HepG2 (cell line): ENCODE results near the gene NOL4L. TPM values are rescaled to one million over a fixed set of nuclear protein-coding genes. Genes with fewer than 3 reads are reported as not detected.

Source experiments
- ATAC-seq: fragments of 200-7000 bp; cut with Tn5 transposase; 3 replicates; pipeline ENCODE4 v1.9.1; 2020; ENCODE audit warnings: mild to moderate bottlenecking, moderate library complexity
- BruUV-seq: library from RNA; stranded (reverse); fragments of 400-500 nt; replicated peaks from 2 replicates; lab custom pipeline; 2021; lab: Mats Ljungman, UMichigan
- CTCF ChIA-PET: fragments of 300-600 bp; formaldehyde crosslinking; extraction: SDS; loops from one replicate; lab custom pipeline; 2021; ENCODE audit warnings: low total read pairs, inconsistent platforms, low intra/inter-chr PET ratio; lab: Yijun Ruan, JAX
- POLR2A ChIA-PET: fragments of 350-600 bp; sonication (Branson Sonifier 250); formaldehyde crosslinking; loops from one replicate; lab custom pipeline; 2020; ENCODE audit warnings: antibody characterized with exemption, inconsistent platforms; lab: Yijun Ruan, JAX
- DNase-seq: peaks from one replicate; pipeline ENCODE4 v3.0.0-alpha.2; 2015; ENCODE audit warnings: low spot score
- FAIRE-seq: peaks from 3 replicates; lab custom pipeline; 2011; peaks lifted over from hg19 to GRCh38; lab: Jason Lieb, UNC
- H2AFZ ChIP-seq: one replicate; pipeline ENCODE4 v1.6.1; 2011; ENCODE audit warnings: low read length, inconsistent platforms
- H3K27ac ChIP-seq: fragments of 300-600 bp; 3 replicates; pipeline ENCODE4 v1.8.0; 2011; ENCODE audit warnings: mixed run types, mild to moderate bottlenecking, mixed read lengths, low read length, inconsistent platforms; ENCODE audit not compliant: insufficient read depth; ENCODE audit errors: extremely low read length
- H3K27me3 ChIP-seq, 2 experiments: fragments of 200-600 bp in 1 of 2; 2 replicates in 1 of 2; 3 replicates in 1 of 2; pipeline versions ENCODE4 v1.6.0 to v1.8.0; 2011; ENCODE audit warnings: low read length in 2 of 2, mild to moderate bottlenecking in 2 of 2, moderate library complexity in 2 of 2, inconsistent platforms in 1 of 2; ENCODE audit not compliant: insufficient read depth in 2 of 2, control insufficient read depth in 1 of 2
- H3K36me3 ChIP-seq, 2 experiments: fragments of 200-600 bp in 1 of 2; replicated peaks in 1 of 2; 2 replicates in 1 of 2; 3 replicates in 1 of 2; pipeline versions ENCODE4 v1.5.1 to v1.8.0; 2011; ENCODE audit warnings: low read length in 2 of 2, inconsistent platforms in 1 of 2; ENCODE audit not compliant: insufficient read depth in 2 of 2, control insufficient read depth in 1 of 2
- H3K4me1 ChIP-seq: 2 replicates; pipeline ENCODE4 v1.5.1; 2012; ENCODE audit warnings: low read length, inconsistent platforms; ENCODE audit not compliant: insufficient read depth
- H3K4me2 ChIP-seq: 2 replicates; pipeline ENCODE4 v1.6.0; 2011; ENCODE audit warnings: low read depth, low read length, inconsistent platforms
- H3K4me3 ChIP-seq, 3 experiments: fragments of 200-600 bp in 1 of 3; sonication (generic), shearing (Covaris generic) in 1 of 3; replicated peaks in 1 of 3; 2 replicates each; pipeline ENCODE4 v1.5.1; 2011 to 2016; ENCODE audit warnings: low read length in 3 of 3, inconsistent platforms in 2 of 3, low read depth in 2 of 3, mild to moderate bottlenecking in 2 of 3, control low read depth in 1 of 3, mixed read lengths in 1 of 3; ENCODE audit not compliant: insufficient read depth in 1 of 3
- H3K79me2 ChIP-seq: one replicate; pipeline ENCODE4 v1.6.1; 2011; ENCODE audit warnings: low read length, inconsistent platforms; ENCODE audit not compliant: insufficient read depth
- H3K9ac ChIP-seq: 2 replicates; pipeline ENCODE4 v1.6.0; 2011; ENCODE audit warnings: mild to moderate bottlenecking, low read depth, low read length, inconsistent platforms; ENCODE audit not compliant: insufficient read depth
- H3K9me3 ChIP-seq: 2 replicates; pipeline ENCODE4 v1.5.1; 2012; ENCODE audit warnings: mild to moderate bottlenecking, low read length
- H4K20me1 ChIP-seq: 2 replicates; pipeline ENCODE4 v1.6.0; 2011; ENCODE audit warnings: inconsistent platforms, mild to moderate bottlenecking, low read length, moderate library complexity; ENCODE audit not compliant: insufficient read depth
- AGO2 ChIP-seq: fragments of 200-400 bp; formaldehyde crosslinking; optimal IDR thresholded peaks from 2 replicates; pipeline ENCODE3; 2017; ENCODE audit warnings: mild to moderate bottlenecking, low read depth, low read length, moderate library complexity
- AKAP8 ChIP-seq: sonication (generic); formaldehyde crosslinking; IDR thresholded peaks from 2 replicates; pipeline ENCODE4 v1.5.1; 2020; ENCODE audit warnings: mild to moderate bottlenecking, missing genetic modification reagents
- BCL6 ChIP-seq: IDR thresholded peaks from 2 replicates; pipeline ENCODE4 v1.6.1; 2016; ENCODE audit warnings: missing genetic modification reagents, missing compliant biosample characterization
- ETS1 ChIP-seq: sonication (generic); formaldehyde crosslinking; IDR thresholded peaks from 2 replicates; pipeline ENCODE4 v1.4.0; 2020; ENCODE audit warnings: missing genetic modification reagents
- MLX ChIP-seq: IDR thresholded peaks from 2 replicates; pipeline ENCODE4 v1.6.1; 2016
- PHF5A ChIP-seq: IDR thresholded peaks from one replicate; pipeline ENCODE4 v1.6.1; 2018; ENCODE audit warnings: low read depth, missing genetic modification reagents; ENCODE audit not compliant: unreplicated experiment
- SOX13 ChIP-seq, 3 experiments: fragments of 450-650 bp in 1 of 3; sonication (generic) in 1 of 3; formaldehyde crosslinking in 1 of 3; IDR thresholded peaks in 2 of 3; conservative IDR thresholded peaks in 1 of 3; 2 replicates each; pipeline versions ENCODE4 v1.5.0 to v1.6.1; 2016 to 2020; ENCODE audit warnings: antibody characterized with exemption in 1 of 3, mild to moderate bottlenecking in 1 of 3, missing compliant biosample characterization in 1 of 3, missing genetic modification reagents in 1 of 3, moderate library complexity in 1 of 3
- THAP11 ChIP-seq: IDR thresholded peaks from 2 replicates; pipeline ENCODE4 v1.6.1; 2016; ENCODE audit warnings: missing biosample characterization, missing genetic modification reagents
- ZC3H13 ChIP-seq: sonication (generic); formaldehyde crosslinking; IDR thresholded peaks from 2 replicates; pipeline ENCODE4 v1.8.1; 2023; ENCODE audit warnings: mild to moderate bottlenecking, missing genetic modification reagents, moderate library complexity
- ZC3H4 ChIP-seq: sonication (generic); formaldehyde crosslinking; IDR thresholded peaks from 2 replicates; pipeline ENCODE4 v1.4.0; 2020; ENCODE audit warnings: missing genetic modification reagents, borderline replicate concordance
- ZNF224 ChIP-seq: sonication (generic); formaldehyde crosslinking; IDR thresholded peaks from 2 replicates; pipeline ENCODE4 v1.5.0; 2020; ENCODE audit warnings: mild to moderate bottlenecking, missing genetic modification reagents
- ZNF251 ChIP-seq: sonication (generic); formaldehyde crosslinking; IDR thresholded peaks from 2 replicates; pipeline ENCODE4 v1.9.0; 2021; ENCODE audit warnings: mild to moderate bottlenecking, missing genetic modification reagents
- ZNF275 ChIP-seq: sonication (generic); formaldehyde crosslinking; IDR thresholded peaks from 2 replicates; pipeline ENCODE4 v1.8.0; 2022; ENCODE audit warnings: missing genetic modification reagents, mild to moderate bottlenecking, inconsistent platforms, borderline replicate concordance
- ZNF484 ChIP-seq: sonication (generic); formaldehyde crosslinking; IDR thresholded peaks from 2 replicates; pipeline ENCODE4 v1.5.1; 2020; ENCODE audit warnings: mild to moderate bottlenecking, low read depth, missing genetic modification reagents, borderline replicate concordance
- ZNF556 ChIP-seq: sonication (generic); formaldehyde crosslinking; IDR thresholded peaks from 2 replicates; pipeline ENCODE4 v1.4.0; 2020; ENCODE audit warnings: mild to moderate bottlenecking, missing genetic modification reagents, borderline replicate concordance
- ZNF562 ChIP-seq: sonication (generic); formaldehyde crosslinking; IDR thresholded peaks from 2 replicates; pipeline ENCODE4 v1.8.0; 2022; ENCODE audit warnings: missing genetic modification reagents, borderline replicate concordance
- ZNF577 ChIP-seq: sonication (generic); formaldehyde crosslinking; IDR thresholded peaks from 2 replicates; pipeline ENCODE4 v1.4.0; 2020; ENCODE audit warnings: mild to moderate bottlenecking, low read depth, missing genetic modification reagents, borderline replicate concordance
- ZNF652 ChIP-seq: IDR thresholded peaks from 2 replicates; pipeline ENCODE4 v1.6.1; 2016; ENCODE audit warnings: low read depth, borderline replicate concordance
- ZNF678 ChIP-seq: sonication (generic); formaldehyde crosslinking; IDR thresholded peaks from 2 replicates; pipeline ENCODE4 v1.4.0; 2020; ENCODE audit warnings: mild to moderate bottlenecking, missing genetic modification reagents
- ZNF850 ChIP-seq: sonication (generic); formaldehyde crosslinking; conservative IDR thresholded peaks from 2 replicates; pipeline ENCODE4 v1.9.0; 2021; ENCODE audit warnings: mild to moderate bottlenecking, missing genetic modification reagents
- WGBS: methylation state at CpG from one replicate; pipeline ENCODE4 v1.1.6; 2017; ENCODE audit warnings: low lambda C conversion rate; 5-methylcytosine and 5-hydroxymethylcytosine counted together
- in situ Hi-C: cut with HindIII; loops from 2 replicates; pipeline ENCODE4 v1.10.0; 2017; ENCODE audit warnings: low pct_unique_long_range_greater_than_20kb; ENCODE audit not compliant: extremely low pct_ligation_motif_present
- intact Hi-C: fragments of 100-400 bp; cut with micrococcal nuclease; formaldehyde crosslinking; loops from one replicate; pipeline ENCODE4 v1.10.0; 2022; ENCODE audit not compliant: unreplicated experiment
- polyA plus RNA-seq, 8 experiments: library from polyadenylated mRNA; depleted of rRNA in 3 of 8; stranded (reverse) in 7 of 8; unstranded in 1 of 8; fragments of >200 nt; fragmentation: Illumina TruSeq in 4 of 8; extraction: Trizol in 4 of 8; gene quantifications; 2 replicates each; pipeline versions ENCODE4 v1.2.1 to v1.2.3, GENCODE V29; 2011 to 2016; ENCODE audit warnings: low read depth in 4 of 8, missing spikeins in 1 of 8, mixed read lengths in 1 of 8; ENCODE audit not compliant: insufficient read depth in 1 of 8
- total RNA-seq, 5 experiments: library from RNA; depleted of rRNA; stranded (reverse); fragments of >200 nt; fragmentation: Illumina TruSeq; extraction: Trizol; gene quantifications; 2 replicates each; pipeline ENCODE4 v1.2.3, GENCODE V29; 2016; ENCODE audit warnings: low read depth in 1 of 5

The NOL4L gene
- total and polyA plus RNA-seq, 2 of the 13 experiments (the other 11 are each of a cell fraction or from before 2014, with no cell fraction given) = 16.6 to 35.4 TPM

- Histone ChIP-seq H3K4me2 (peak overlapping the region; percentile 70), H2AFZ (no peak overlapping the region), H3K4me1 (peaks cover 86% of the 10 kb centered on the region), H3K27me3 (no peaks in the 10 kb centered on the region), H3K9me3 (no peaks in the 10 kb centered on the region), H3K36me3 (no peaks in the 10 kb centered on the region), H3K27ac (peak overlapping the region; percentile 90), H3K79me2 (no peaks in the 10 kb centered on the region), H3K4me3 (peak overlapping the region in 1 of 3 experiments; percentile 49; a peak in 2 of 6 replicates), H3K9ac (peak overlapping the region; percentile 61), H4K20me1 (no peaks in the 10 kb centered on the region)
- in situ Hi-C loops (no loop called here), intact Hi-C loops (loop anchor here (1.0 to 5.0 kb wide), 4 partner anchors 18 to 288 kb away; no protein-coding TSS in a partner anchor)
- ChIA-PET POLR2A (interaction anchor here (0.7 to 10.7 kb wide), 19 partner anchors 9 to 181 kb away, joined by 3 to 197 read pairs (median 4); no protein-coding TSS in a partner anchor), CTCF (interaction anchor here (1.3 to 1.8 kb wide), 3 partner anchors 17 to 108 kb away, joined by 3 to 11 read pairs (median 4); no protein-coding TSS in a partner anchor)
- WGBS = 8% methylated on average over 13 of the region's 13 CpGs
- FAIRE-seq (peak; percentile 85), ATAC-seq (peak; percentile 74), DNase-seq (peak; percentile 98)
- no TSS peak for BruUV-seq
- peak; percentile 54; the same call in 1 of the 2 replicates for TF ChIP-seq ZNF678
- peak; percentile 64; the same call in 1 of the 2 replicates for TF ChIP-seq ZNF652 (CRISPR knock-in tag)
- TF ChIP-seq ZC3H13 (CRISPR knock-in tag) = peak; percentile 75
- peak; percentile 91 for TF ChIP-seq SOX13 (IDR thresholded peaks at IDR 0.05)
- peak in 1 of 2 experiments; percentile 94; a peak in 2 of 4 replicates for TF ChIP-seq SOX13 (CRISPR knock-in tag; conservative IDR thresholded peaks at IDR 0.05 in 1 of 2, IDR thresholded peaks at IDR 0.05 in 1 of 2)
- no peak for TF ChIP-seq ZNF850 (CRISPR knock-in tag)
- TF ChIP-seq ZNF562 (CRISPR knock-in tag) = no peak
- no peak for TF ChIP-seq ZNF577 (CRISPR knock-in tag)
- no peak for TF ChIP-seq ZNF251 (CRISPR knock-in tag)
- 0 out of 2 replicates have a peak, but pooled peaks have one; percentile 77 for TF ChIP-seq ZNF224 (CRISPR knock-in tag)
- TF ChIP-seq AKAP8 (CRISPR knock-in tag) = peak; percentile 97
- TF ChIP-seq MLX (CRISPR knock-in tag) = peak; percentile 98
- peak; percentile 97 for TF ChIP-seq PHF5A (CRISPR knock-in tag)
- TF ChIP-seq ZNF556 = peak; percentile 95
- no peak for TF ChIP-seq ZNF484
- no peak for TF ChIP-seq ETS1
- TF ChIP-seq BCL6 (CRISPR knock-in tag) = peak; percentile 95
- peak; percentile 84 for TF ChIP-seq THAP11 (CRISPR knock-in tag)
- peak; percentile 81; the same call in 1 of the 2 replicates for TF ChIP-seq ZNF275 (CRISPR knock-in tag)
- TF ChIP-seq AGO2 = no peak
- TF ChIP-seq ZC3H4 = peak; percentile 87
These were observed 40.0 kb downstream of the NOL4L start for GRCh38 chr20:32544893-32545840.
